Gastroesophageal sphincter (tissue), 3 donors: ENCODE data around the gene ZNF273.

Experiments
- POLR2AphosphoS5 ChIP-seq: sonication (generic); formaldehyde crosslinking; IDR thresholded peaks from one replicate; pipeline ENCODE4 v1.6.1; 2017; ENCODE audit warnings: antibody characterized with exemption
- TF ChIP-seq, protein P1 (sequence below), 4 experiments: fragments of 200-600 bp in 2 of 4; fragments of 450-650 bp in 2 of 4; sonication (generic) in 1 of 4; IDR thresholded peaks; one replicate each; pipeline ENCODE4 v1.5.1; 2017 to 2019; ENCODE audit warnings: antibody characterized with exemption in 4 of 4, mild to moderate bottlenecking in 2 of 4, moderate library complexity in 2 of 4

DNA sequence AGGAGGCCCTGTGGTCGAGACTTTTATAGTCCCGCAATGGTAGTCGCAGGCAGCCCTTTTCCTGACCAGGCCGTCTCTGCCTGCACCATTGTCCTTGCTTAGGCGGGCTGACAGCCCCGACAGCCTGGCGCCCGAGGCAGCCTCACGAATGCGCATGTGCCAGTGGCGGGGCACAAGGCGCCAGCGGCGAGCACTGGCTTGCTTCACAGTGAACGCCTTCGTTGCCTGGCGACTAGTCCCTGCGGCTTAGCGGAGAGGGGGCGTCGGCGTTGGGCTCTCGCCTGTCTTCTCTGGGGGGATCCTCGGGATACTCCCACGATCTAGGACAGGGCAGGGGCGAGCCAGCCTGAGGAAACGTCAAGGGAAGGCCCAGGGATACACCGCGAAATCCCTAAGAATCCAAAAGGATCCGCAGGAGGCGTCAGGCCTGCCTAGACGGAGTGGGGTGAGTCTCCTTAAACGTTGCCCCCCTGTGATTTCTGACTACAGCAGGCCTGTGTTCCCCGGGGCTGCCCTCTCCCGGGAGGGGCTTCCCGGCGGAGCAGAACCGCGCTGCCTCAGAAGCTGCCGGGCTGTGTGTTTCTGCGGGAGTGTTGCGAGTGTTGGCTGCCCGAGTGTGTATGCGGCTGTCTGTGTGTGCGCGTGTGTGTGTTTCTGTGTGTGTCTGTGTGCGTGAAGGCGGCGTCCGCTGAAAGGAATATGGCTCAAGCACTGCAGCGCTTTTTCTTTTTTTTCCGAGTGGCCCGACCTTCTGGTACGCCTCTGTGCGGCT is 20.5 kb upstream of the ZNF273 start:
- TF ChIP-seq, protein P1, sequence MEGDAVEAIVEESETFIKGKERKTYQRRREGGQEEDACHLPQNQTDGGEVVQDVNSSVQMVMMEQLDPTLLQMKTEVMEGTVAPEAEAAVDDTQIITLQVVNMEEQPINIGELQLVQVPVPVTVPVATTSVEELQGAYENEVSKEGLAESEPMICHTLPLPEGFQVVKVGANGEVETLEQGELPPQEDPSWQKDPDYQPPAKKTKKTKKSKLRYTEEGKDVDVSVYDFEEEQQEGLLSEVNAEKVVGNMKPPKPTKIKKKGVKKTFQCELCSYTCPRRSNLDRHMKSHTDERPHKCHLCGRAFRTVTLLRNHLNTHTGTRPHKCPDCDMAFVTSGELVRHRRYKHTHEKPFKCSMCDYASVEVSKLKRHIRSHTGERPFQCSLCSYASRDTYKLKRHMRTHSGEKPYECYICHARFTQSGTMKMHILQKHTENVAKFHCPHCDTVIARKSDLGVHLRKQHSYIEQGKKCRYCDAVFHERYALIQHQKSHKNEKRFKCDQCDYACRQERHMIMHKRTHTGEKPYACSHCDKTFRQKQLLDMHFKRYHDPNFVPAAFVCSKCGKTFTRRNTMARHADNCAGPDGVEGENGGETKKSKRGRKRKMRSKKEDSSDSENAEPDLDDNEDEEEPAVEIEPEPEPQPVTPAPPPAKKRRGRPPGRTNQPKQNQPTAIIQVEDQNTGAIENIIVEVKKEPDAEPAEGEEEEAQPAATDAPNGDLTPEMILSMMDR (IDR thresholded peaks at IDR 0.05) = no peak
- TF ChIP-seq POLR2AphosphoS5 = no peak
